GM12878 (cell line): Measurements from ENCODE around the gene PHF3. TPM values are rescaled to one million over a fixed set of nuclear protein-coding genes. Genes with fewer than 3 reads are reported as not detected.

Experiments
- ATAC-seq: fragments of 200-7000 bp; cut with Tn5 transposase; 3 replicates; pipeline ENCODE4 v1.9.1; 2020; ENCODE audit warnings: mild to moderate bottlenecking, moderate library complexity
- BruUV-seq: library from RNA; stranded (reverse); fragments of 400-500 nt; replicated peaks from 2 replicates; lab custom pipeline; 2021; lab: Mats Ljungman, UMichigan
- CTCF ChIA-PET: fragments of 300-600 bp; sonication (Branson Sonifier 250); formaldehyde crosslinking; extraction: SDS; loops from one replicate; lab custom pipeline; 2021; ENCODE audit warnings: inconsistent platforms; lab: Yijun Ruan, JAX
- POLR2A ChIA-PET: fragments of 350-600 bp; formaldehyde crosslinking; extraction: SDS; loops from one replicate; lab custom pipeline; 2021; ENCODE audit warnings: inconsistent platforms; lab: Charles Lee
- RAD21 ChIA-PET: fragments of 300-600 bp; sonication (Branson Sonifier 250); formaldehyde crosslinking; loops from one replicate; lab custom pipeline; 2023; ENCODE audit warnings: antibody characterized with exemption; ENCODE audit not compliant: unreplicated experiment; lab: Charles Lee
- SMC1A ChIA-PET: fragments of 300-600 bp; sonication (Branson Sonifier 250); formaldehyde crosslinking; loops from one replicate; lab custom pipeline; 2023; ENCODE audit not compliant: unreplicated experiment, uncharacterized antibody; lab: Charles Lee
- DNase-seq: peaks from one replicate; pipeline ENCODE4 v3.0.0-alpha.2; 2011; ENCODE audit warnings: low read depth, low spot score
- FAIRE-seq: peaks from 3 replicates; lab custom pipeline; 2011; peaks lifted over from hg19 to GRCh38; lab: Jason Lieb, UNC
- H2AFZ ChIP-seq: 2 replicates; pipeline ENCODE4 v1.6.0; 2011; ENCODE audit warnings: low read depth, low read length, control low read depth; ENCODE audit not compliant: control insufficient read depth
- H3K27ac ChIP-seq: 2 replicates; pipeline ENCODE4 v1.5.1; 2011; ENCODE audit warnings: control low read depth; ENCODE audit not compliant: control insufficient read depth, insufficient read depth
- H3K27me3 ChIP-seq, 2 experiments: replicated peaks in 1 of 2; 2 replicates each; pipeline versions ENCODE4 v1.6.0 to v1.6.1; 2011; ENCODE audit warnings: low read length in 1 of 2; ENCODE audit not compliant: control insufficient read depth in 2 of 2, insufficient read depth in 2 of 2
- H3K36me3 ChIP-seq, 2 experiments: 2 replicates each; pipeline ENCODE4 v1.5.1; 2011; ENCODE audit warnings: low read length in 1 of 2; ENCODE audit not compliant: control insufficient read depth in 2 of 2, insufficient read depth in 2 of 2
- H3K4me1 ChIP-seq: 2 replicates; pipeline ENCODE4 v1.6.1; 2011; ENCODE audit warnings: mild to moderate bottlenecking, low read length, moderate library complexity, mixed read lengths; ENCODE audit not compliant: control insufficient read depth, insufficient read depth
- H3K4me2 ChIP-seq: 2 replicates; pipeline ENCODE4 v1.6.0; 2011; ENCODE audit warnings: control low read depth; ENCODE audit not compliant: control insufficient read depth, insufficient read depth
- H3K4me3 ChIP-seq: fragments of 200-600 bp; sonication (generic); 2 replicates; pipeline ENCODE4 v1.5.1; 2016
- H3K79me2 ChIP-seq: 2 replicates; pipeline ENCODE4 v1.6.0; 2011; ENCODE audit warnings: low read length; ENCODE audit not compliant: control insufficient read depth, insufficient read depth
- H3K9ac ChIP-seq: 2 replicates; pipeline ENCODE4 v1.8.0; 2011; ENCODE audit warnings: low read length, control low read depth, mixed read lengths; ENCODE audit not compliant: control insufficient read depth, insufficient read depth
- H3K9me3 ChIP-seq: replicated peaks from 3 replicates; pipeline ENCODE4 v1.5.1; 2011; ENCODE audit warnings: mild to moderate bottlenecking, low read length; ENCODE audit not compliant: control insufficient read depth, insufficient read depth
- H4K20me1 ChIP-seq: 2 replicates; pipeline ENCODE4 v1.6.0; 2011; ENCODE audit not compliant: control insufficient read depth, insufficient read depth
- CBFB ChIP-seq: IDR thresholded peaks from 2 replicates; pipeline ENCODE4 v1.6.1; 2016; ENCODE audit warnings: antibody characterized with exemption, low read depth
- CHD1 ChIP-seq: IDR thresholded peaks from 2 replicates; pipeline ENCODE4 v1.6.1; 2012; ENCODE audit warnings: low read depth, low read length, improper control_type of control experiment
- PAX5 ChIP-seq: IDR thresholded peaks from 2 replicates; pipeline ENCODE4 v1.6.1; 2011; ENCODE audit warnings: low read depth, low read length, borderline replicate concordance
- SMAD5 ChIP-seq: IDR thresholded peaks from 2 replicates; pipeline ENCODE4 v1.6.1; 2016; ENCODE audit warnings: antibody characterized with exemption, low read depth
- SP1 ChIP-seq: IDR thresholded peaks from one replicate; pipeline ENCODE4 v1.6.1; 2011; ENCODE audit warnings: low read depth, low read length
- TAF1 ChIP-seq: IDR thresholded peaks from 2 replicates; pipeline ENCODE4 v1.6.1; 2011; ENCODE audit warnings: mild to moderate bottlenecking, low read depth, low read length, borderline replicate concordance
- YY1 ChIP-seq: IDR thresholded peaks from 2 replicates; pipeline ENCODE4 v1.6.1; 2011; ENCODE audit warnings: low read depth, mild to moderate bottlenecking, low read length
- ZNF384 ChIP-seq: IDR thresholded peaks from 2 replicates; pipeline ENCODE4 v1.6.1; 2012; ENCODE audit warnings: low read depth, mild to moderate bottlenecking, low read length, improper control_type of control experiment, borderline replicate concordance
- ZNF622 ChIP-seq: fragments of 450-650 bp; IDR thresholded peaks from 2 replicates; pipeline ENCODE4 v1.6.1; 2017; ENCODE audit warnings: mild to moderate bottlenecking, inconsistent platforms
- WGBS: methylation state at CpG from one replicate; pipeline ENCODE4 v1.1.6; 2016; ENCODE audit warnings: low lambda C conversion rate; ENCODE audit not compliant: insufficient replicate concordance, insufficient coverage; ENCODE audit errors: missing lambda C conversion rate; 5-methylcytosine and 5-hydroxymethylcytosine counted together
- in situ Hi-C: fragments of 300-500 bp; cut with MboI; formaldehyde crosslinking; loops from 9 replicates; pipeline ENCODE4 v1.14.3; 2018; ENCODE audit warnings: mixed read lengths
- intact Hi-C: fragments of 100-400 bp; cut with micrococcal nuclease; formaldehyde crosslinking; loops from one replicate; pipeline ENCODE4 v1.14.2; 2022; ENCODE audit not compliant: unreplicated experiment
- polyA plus RNA-seq, 11 experiments: library from polyadenylated mRNA; depleted of rRNA in 4 of 11; unstranded in 6 of 11; stranded (reverse) in 5 of 11; fragments of >200 nt; fragmentation: Nextera tagmentation in 4 of 11; fragmentation: Illumina TruSeq in 1 of 11; extraction: Ambion mirVana in 4 of 11; extraction: Trizol in 1 of 11; gene quantifications; 1 replicate in 1 of 11; 2 replicates in 10 of 11; pipeline versions ENCODE4 v1.2.1 to v1.2.3, GENCODE V29; 2011 to 2016; ENCODE audit warnings: inconsistent platforms in 2 of 11, missing spikeins in 2 of 11, low read depth in 1 of 11
- total RNA-seq, 4 experiments: library from RNA; depleted of rRNA in 3 of 4; stranded (reverse); fragments of >200 nt in 3 of 4; fragmentation: Illumina TruSeq in 1 of 4; extraction: Trizol in 1 of 4; gene quantifications; 2 replicates each; pipeline versions ENCODE4 v1.2.1 to v1.2.3, GENCODE V29; 2013 to 2021
- TF ChIP-seq, protein P1 (sequence below): fragments of 450-650 bp; IDR thresholded peaks from 2 replicates; pipeline ENCODE4 v1.6.1; 2016; ENCODE audit warnings: mild to moderate bottlenecking
- TF ChIP-seq, protein P2 (sequence below): fragments of 150-350 bp; IDR thresholded peaks from 2 replicates; pipeline ENCODE4 v1.6.1; 2016; ENCODE audit warnings: low read depth, low read length
- TF ChIP-seq, protein P3 (sequence below): fragments of 150-350 bp; IDR thresholded peaks from 2 replicates; pipeline ENCODE4 v1.6.1; 2014; ENCODE audit warnings: mild to moderate bottlenecking, low read depth, low read length
- TF ChIP-seq, protein P4 (sequence below): IDR thresholded peaks from 2 replicates; pipeline ENCODE4 v1.6.1; 2012; ENCODE audit warnings: low read depth, low read length, improper control_type of control experiment
- TF ChIP-seq, protein P5 (sequence below): IDR thresholded peaks from 2 replicates; pipeline ENCODE4 v1.6.1; 2011; ENCODE audit warnings: low read depth, low read length, improper control_type of control experiment, borderline replicate concordance

The PHF3 gene
- total and polyA plus RNA-seq, 10 of the 15 experiments (the other 5 are each of a cell fraction or from before 2014, with no cell fraction given), result 8.3 to 61.5 (median 26.6) TPM

DNA sequence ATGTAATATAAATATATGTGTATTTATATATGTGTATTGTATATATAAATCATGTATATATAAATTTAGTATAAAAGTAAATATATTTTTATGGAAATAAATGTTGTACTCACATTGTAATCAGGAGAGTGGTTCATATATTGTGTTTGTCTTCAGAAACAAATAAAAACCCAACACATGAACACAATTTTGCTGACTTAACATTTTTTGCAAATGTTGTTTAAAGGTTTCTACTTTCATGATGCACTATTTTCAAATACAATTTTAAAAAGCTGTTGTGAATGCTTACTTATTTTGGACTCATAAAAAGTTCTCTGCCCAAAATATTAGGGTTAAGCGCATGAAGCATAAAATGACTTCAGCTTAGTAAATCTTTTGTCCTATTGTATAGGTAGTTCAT lies 24.0 kb upstream of the PHF3 start:
- Histone ChIP-seq H3K4me1 (no peaks in the 10 kb centered on the region), H3K36me3 (no peaks in the 10 kb centered on the region), H2AFZ (no peak overlapping the region), H4K20me1 (no peaks in the 10 kb centered on the region), H3K9ac (no peak overlapping the region), H3K4me3 (no peak overlapping the region), H3K9me3 (no peaks in the 10 kb centered on the region), H3K4me2 (no peak overlapping the region), H3K79me2 (no peaks in the 10 kb centered on the region), H3K27me3 (no peaks in the 10 kb centered on the region), H3K27ac (no peak overlapping the region)
- CTCF ChIA-PET, result interaction anchor here (1.4 to 4.8 kb wide), 2 partner anchors 14 to 190 kb away, joined by 3 to 20 read pairs; no protein-coding TSS in a partner anchor
- 96% methylated on average over 1 of the region's 1 CpG for WGBS
- no peak for ATAC-seq
- no peak for FAIRE-seq
- no TSS peak for BruUV-seq
- POLR2A ChIA-PET, result interaction anchor here (1.0 kb wide), 1 partner anchor 13 kb away, joined by 4 read pairs; no protein-coding TSS in a partner anchor
- no peak for TF ChIP-seq SMAD5
- no peak for TF ChIP-seq TAF1
- TF ChIP-seq YY1, result no peak
- no peak for TF ChIP-seq ZNF384
- TF ChIP-seq, protein P1, sequence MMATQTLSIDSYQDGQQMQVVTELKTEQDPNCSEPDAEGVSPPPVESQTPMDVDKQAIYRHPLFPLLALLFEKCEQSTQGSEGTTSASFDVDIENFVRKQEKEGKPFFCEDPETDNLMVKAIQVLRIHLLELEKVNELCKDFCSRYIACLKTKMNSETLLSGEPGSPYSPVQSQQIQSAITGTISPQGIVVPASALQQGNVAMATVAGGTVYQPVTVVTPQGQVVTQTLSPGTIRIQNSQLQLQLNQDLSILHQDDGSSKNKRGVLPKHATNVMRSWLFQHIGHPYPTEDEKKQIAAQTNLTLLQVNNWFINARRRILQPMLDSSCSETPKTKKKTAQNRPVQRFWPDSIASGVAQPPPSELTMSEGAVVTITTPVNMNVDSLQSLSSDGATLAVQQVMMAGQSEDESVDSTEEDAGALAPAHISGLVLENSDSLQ, result no peak
- no peak for TF ChIP-seq CHD1
- TF ChIP-seq, protein P2, sequence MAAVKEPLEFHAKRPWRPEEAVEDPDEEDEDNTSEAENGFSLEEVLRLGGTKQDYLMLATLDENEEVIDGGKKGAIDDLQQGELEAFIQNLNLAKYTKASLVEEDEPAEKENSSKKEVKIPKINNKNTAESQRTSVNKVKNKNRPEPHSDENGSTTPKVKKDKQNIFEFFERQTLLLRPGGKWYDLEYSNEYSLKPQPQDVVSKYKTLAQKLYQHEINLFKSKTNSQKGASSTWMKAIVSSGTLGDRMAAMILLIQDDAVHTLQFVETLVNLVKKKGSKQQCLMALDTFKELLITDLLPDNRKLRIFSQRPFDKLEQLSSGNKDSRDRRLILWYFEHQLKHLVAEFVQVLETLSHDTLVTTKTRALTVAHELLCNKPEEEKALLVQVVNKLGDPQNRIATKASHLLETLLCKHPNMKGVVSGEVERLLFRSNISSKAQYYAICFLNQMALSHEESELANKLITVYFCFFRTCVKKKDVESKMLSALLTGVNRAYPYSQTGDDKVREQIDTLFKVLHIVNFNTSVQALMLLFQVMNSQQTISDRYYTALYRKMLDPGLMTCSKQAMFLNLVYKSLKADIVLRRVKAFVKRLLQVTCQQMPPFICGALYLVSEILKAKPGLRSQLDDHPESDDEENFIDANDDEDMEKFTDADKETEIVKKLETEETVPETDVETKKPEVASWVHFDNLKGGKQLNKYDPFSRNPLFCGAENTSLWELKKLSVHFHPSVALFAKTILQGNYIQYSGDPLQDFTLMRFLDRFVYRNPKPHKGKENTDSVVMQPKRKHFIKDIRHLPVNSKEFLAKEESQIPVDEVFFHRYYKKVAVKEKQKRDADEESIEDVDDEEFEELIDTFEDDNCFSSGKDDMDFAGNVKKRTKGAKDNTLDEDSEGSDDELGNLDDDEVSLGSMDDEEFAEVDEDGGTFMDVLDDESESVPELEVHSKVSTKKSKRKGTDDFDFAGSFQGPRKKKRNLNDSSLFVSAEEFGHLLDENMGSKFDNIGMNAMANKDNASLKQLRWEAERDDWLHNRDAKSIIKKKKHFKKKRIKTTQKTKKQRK, result no peak
- TF ChIP-seq, protein P3, sequence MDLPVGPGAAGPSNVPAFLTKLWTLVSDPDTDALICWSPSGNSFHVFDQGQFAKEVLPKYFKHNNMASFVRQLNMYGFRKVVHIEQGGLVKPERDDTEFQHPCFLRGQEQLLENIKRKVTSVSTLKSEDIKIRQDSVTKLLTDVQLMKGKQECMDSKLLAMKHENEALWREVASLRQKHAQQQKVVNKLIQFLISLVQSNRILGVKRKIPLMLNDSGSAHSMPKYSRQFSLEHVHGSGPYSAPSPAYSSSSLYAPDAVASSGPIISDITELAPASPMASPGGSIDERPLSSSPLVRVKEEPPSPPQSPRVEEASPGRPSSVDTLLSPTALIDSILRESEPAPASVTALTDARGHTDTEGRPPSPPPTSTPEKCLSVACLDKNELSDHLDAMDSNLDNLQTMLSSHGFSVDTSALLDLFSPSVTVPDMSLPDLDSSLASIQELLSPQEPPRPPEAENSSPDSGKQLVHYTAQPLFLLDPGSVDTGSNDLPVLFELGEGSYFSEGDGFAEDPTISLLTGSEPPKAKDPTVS, result no peak
- TF ChIP-seq, protein P4, sequence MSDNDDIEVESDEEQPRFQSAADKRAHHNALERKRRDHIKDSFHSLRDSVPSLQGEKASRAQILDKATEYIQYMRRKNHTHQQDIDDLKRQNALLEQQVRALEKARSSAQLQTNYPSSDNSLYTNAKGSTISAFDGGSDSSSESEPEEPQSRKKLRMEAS, result no peak
- TF ChIP-seq, protein P5, sequence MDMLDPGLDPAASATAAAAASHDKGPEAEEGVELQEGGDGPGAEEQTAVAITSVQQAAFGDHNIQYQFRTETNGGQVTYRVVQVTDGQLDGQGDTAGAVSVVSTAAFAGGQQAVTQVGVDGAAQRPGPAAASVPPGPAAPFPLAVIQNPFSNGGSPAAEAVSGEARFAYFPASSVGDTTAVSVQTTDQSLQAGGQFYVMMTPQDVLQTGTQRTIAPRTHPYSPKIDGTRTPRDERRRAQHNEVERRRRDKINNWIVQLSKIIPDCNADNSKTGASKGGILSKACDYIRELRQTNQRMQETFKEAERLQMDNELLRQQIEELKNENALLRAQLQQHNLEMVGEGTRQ, result no peak
- TF ChIP-seq ZNF622, result no peak
- TF ChIP-seq PAX5, result no peak
- no peak for TF ChIP-seq CBFB
- TF ChIP-seq SP1, result no peak
- intact Hi-C loops (no loop called here), in situ Hi-C loops (no loop called here)
- RAD21 ChIA-PET, result interaction anchor here (0.5 to 1.9 kb wide), 4 partner anchors 13 to 258 kb away, joined by 3 to 6 read pairs (median 3); no protein-coding TSS in a partner anchor
- SMC1A ChIA-PET, result interaction anchor here (0.7 to 1.6 kb wide), 4 partner anchors 13 to 259 kb away, joined by 3 read pairs; no protein-coding TSS in a partner anchor
- DNase-seq, result no peak
